Panc1 (cell line): ENCODE data around the gene FRMD4A. TPM values are rescaled to one million over a fixed set of nuclear protein-coding genes. Genes with fewer than 3 reads are reported as not detected.

Experiments used
- ATAC-seq: fragments of 200-7000 bp; cut with Tn5 transposase; 2 replicates; pipeline ENCODE4 v1.9.1; 2020; ENCODE audit warnings: mild to moderate bottlenecking, moderate library complexity
- BruUV-seq: library from RNA; stranded (reverse); fragments of 400-500 nt; replicated peaks from 2 replicates; lab custom pipeline; 2021; lab: Mats Ljungman, UMichigan
- CTCF ChIA-PET: fragments of 300-600 bp; sonication (Branson Sonifier 250); formaldehyde crosslinking; loops from one replicate; lab custom pipeline; 2022; ENCODE audit warnings: antibody characterized with exemption; lab: Charles Lee
- POLR2A ChIA-PET: fragments of 300-600 bp; sonication (Branson Sonifier 250); formaldehyde crosslinking; loops from one replicate; lab custom pipeline; 2022; ENCODE audit warnings: antibody characterized with exemption; lab: Charles Lee
- DNase-seq: peaks from one replicate; pipeline ENCODE4 v3.0.0-alpha.2; 2010; ENCODE audit warnings: low read depth, low spot score
- H3K27ac ChIP-seq: 2 replicates; pipeline ENCODE4 v1.5.1; 2011; ENCODE audit warnings: mild to moderate bottlenecking, low read length, inconsistent platforms
- H3K27me3 ChIP-seq: fragments of 200-500 bp; sonication (Bioruptor generic); 2 replicates; pipeline ENCODE4 v1.6.0; 2014; ENCODE audit warnings: low read length, inconsistent platforms; ENCODE audit not compliant: control insufficient read depth, insufficient read depth
- H3K36me3 ChIP-seq: fragments of 200-500 bp; sonication (Bioruptor generic); 2 replicates; pipeline ENCODE4 v1.5.1; 2014; ENCODE audit warnings: inconsistent platforms, mild to moderate bottlenecking, low read length, moderate library complexity; ENCODE audit not compliant: control insufficient read depth, insufficient read depth
- H3K4me1 ChIP-seq: 2 replicates; pipeline ENCODE4 v1.5.1; 2011; ENCODE audit warnings: inconsistent platforms, mild to moderate bottlenecking, low read length, moderate library complexity; ENCODE audit not compliant: control insufficient read depth, insufficient read depth
- H3K4me3 ChIP-seq, 2 experiments: 2 replicates each; pipeline ENCODE4 v1.5.1; 2011 to 2012; ENCODE audit warnings: low read depth in 2 of 2, low read length in 2 of 2, mild to moderate bottlenecking in 2 of 2, inconsistent platforms in 1 of 2, moderate library complexity in 1 of 2
- H3K9me3 ChIP-seq: fragments of 200-500 bp; sonication (Bioruptor generic); 2 replicates; pipeline ENCODE4 v1.5.1; 2014; ENCODE audit warnings: low read depth, mild to moderate bottlenecking, inconsistent platforms, low read length, moderate library complexity; ENCODE audit not compliant: control insufficient read depth, insufficient read depth
- POLR2AphosphoS5 ChIP-seq: IDR thresholded peaks from 2 replicates; pipeline ENCODE4 v1.6.1; 2012; ENCODE audit warnings: mild to moderate bottlenecking, low read depth, low read length, moderate library complexity
- SIN3A ChIP-seq: IDR thresholded peaks from 2 replicates; pipeline ENCODE4 v1.6.1; 2012; ENCODE audit warnings: low read depth, mild to moderate bottlenecking, low read length, moderate library complexity, borderline replicate concordance; ENCODE audit not compliant: insufficient read depth
- TCF7L2 ChIP-seq: IDR thresholded peaks from 2 replicates; pipeline ENCODE4 v1.6.1; 2011; ENCODE audit warnings: mild to moderate bottlenecking, low read depth, low read length, inconsistent platforms
- in situ Hi-C: cut with HindIII; loops from 2 replicates; pipeline ENCODE4 v1.10.0; 2016; ENCODE audit warnings: low sequenced_read_pairs, low pct_unique_long_range_greater_than_20kb
- intact Hi-C: fragments of 100-400 bp; cut with micrococcal nuclease; formaldehyde crosslinking; loops from one replicate; pipeline ENCODE4 v1.10.0; 2022; ENCODE audit not compliant: unreplicated experiment
- total RNA-seq: library from RNA; stranded (reverse); gene quantifications from one replicate; pipeline ENCODE4 v1.2.1, GENCODE V29; 2021; ENCODE audit not compliant: unreplicated experiment
- TF ChIP-seq, protein P1 (sequence below): fragments of 450-650 bp; IDR thresholded peaks from 2 replicates; pipeline ENCODE4 v1.5.1; 2017; ENCODE audit warnings: mild to moderate bottlenecking
- TF ChIP-seq, protein P2 (sequence below), 2 experiments: IDR thresholded peaks; 2 replicates each; pipeline ENCODE4 v1.6.1; 2011 to 2012; ENCODE audit warnings: low read depth in 2 of 2, control low read depth in 1 of 2, low read length in 1 of 2, mild to moderate bottlenecking in 1 of 2, moderate library complexity in 1 of 2; ENCODE audit not compliant: insufficient read depth in 1 of 2

The FRMD4A gene
- total RNA-seq, 1 experiment from 2014 or later, result 7.1 TPM

GRCh38 chr10:13848520-13849445, 481.9 kb downstream of the FRMD4A start:
- TF ChIP-seq, protein P1, sequence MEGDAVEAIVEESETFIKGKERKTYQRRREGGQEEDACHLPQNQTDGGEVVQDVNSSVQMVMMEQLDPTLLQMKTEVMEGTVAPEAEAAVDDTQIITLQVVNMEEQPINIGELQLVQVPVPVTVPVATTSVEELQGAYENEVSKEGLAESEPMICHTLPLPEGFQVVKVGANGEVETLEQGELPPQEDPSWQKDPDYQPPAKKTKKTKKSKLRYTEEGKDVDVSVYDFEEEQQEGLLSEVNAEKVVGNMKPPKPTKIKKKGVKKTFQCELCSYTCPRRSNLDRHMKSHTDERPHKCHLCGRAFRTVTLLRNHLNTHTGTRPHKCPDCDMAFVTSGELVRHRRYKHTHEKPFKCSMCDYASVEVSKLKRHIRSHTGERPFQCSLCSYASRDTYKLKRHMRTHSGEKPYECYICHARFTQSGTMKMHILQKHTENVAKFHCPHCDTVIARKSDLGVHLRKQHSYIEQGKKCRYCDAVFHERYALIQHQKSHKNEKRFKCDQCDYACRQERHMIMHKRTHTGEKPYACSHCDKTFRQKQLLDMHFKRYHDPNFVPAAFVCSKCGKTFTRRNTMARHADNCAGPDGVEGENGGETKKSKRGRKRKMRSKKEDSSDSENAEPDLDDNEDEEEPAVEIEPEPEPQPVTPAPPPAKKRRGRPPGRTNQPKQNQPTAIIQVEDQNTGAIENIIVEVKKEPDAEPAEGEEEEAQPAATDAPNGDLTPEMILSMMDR, result no peak
- TF ChIP-seq TCF7L2, result no peak
- no peaks in the 10 kb centered on the region for H3K9me3 ChIP-seq
- ATAC-seq (no peak), DNase-seq (no peak)
- no peaks in the 10 kb centered on the region for H3K36me3 ChIP-seq
- intact Hi-C loops, result no loop called here
- no peaks in the 10 kb centered on the region for H3K27me3 ChIP-seq
- ChIA-PET CTCF (interaction anchor here (0.9 kb wide), 1 partner anchor 306 kb away, joined by 3 read pairs; no protein-coding TSS in a partner anchor), POLR2A (no interaction called here)
- BruUV-seq, result no TSS peak
- no peak overlapping the region for H3K27ac ChIP-seq
- in situ Hi-C loops, result no loop called here
- H3K4me1 ChIP-seq, result no peaks in the 10 kb centered on the region
- no peak overlapping the region for H3K4me3 ChIP-seq

- no peaks in the 10 kb centered on the region for H3K27me3 ChIP-seq
- H3K27ac ChIP-seq, result no peak overlapping the region
- ATAC-seq (no peak), DNase-seq (no peak)
- no peak overlapping the region for H3K4me3 ChIP-seq
- ChIA-PET POLR2A (no interaction called here), CTCF (no interaction called here)
- TF ChIP-seq SIN3A (no peak), POLR2AphosphoS5 (no peak), TCF7L2 (no peak)
- TF ChIP-seq, protein P2, sequence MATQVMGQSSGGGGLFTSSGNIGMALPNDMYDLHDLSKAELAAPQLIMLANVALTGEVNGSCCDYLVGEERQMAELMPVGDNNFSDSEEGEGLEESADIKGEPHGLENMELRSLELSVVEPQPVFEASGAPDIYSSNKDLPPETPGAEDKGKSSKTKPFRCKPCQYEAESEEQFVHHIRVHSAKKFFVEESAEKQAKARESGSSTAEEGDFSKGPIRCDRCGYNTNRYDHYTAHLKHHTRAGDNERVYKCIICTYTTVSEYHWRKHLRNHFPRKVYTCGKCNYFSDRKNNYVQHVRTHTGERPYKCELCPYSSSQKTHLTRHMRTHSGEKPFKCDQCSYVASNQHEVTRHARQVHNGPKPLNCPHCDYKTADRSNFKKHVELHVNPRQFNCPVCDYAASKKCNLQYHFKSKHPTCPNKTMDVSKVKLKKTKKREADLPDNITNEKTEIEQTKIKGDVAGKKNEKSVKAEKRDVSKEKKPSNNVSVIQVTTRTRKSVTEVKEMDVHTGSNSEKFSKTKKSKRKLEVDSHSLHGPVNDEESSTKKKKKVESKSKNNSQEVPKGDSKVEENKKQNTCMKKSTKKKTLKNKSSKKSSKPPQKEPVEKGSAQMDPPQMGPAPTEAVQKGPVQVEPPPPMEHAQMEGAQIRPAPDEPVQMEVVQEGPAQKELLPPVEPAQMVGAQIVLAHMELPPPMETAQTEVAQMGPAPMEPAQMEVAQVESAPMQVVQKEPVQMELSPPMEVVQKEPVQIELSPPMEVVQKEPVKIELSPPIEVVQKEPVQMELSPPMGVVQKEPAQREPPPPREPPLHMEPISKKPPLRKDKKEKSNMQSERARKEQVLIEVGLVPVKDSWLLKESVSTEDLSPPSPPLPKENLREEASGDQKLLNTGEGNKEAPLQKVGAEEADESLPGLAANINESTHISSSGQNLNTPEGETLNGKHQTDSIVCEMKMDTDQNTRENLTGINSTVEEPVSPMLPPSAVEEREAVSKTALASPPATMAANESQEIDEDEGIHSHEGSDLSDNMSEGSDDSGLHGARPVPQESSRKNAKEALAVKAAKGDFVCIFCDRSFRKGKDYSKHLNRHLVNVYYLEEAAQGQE (IDR thresholded peaks at IDR 0.05; ENCODE audit: insufficient read depth in 1 of 2, low read depth in 2 of 2, low read length in 1 of 2), result no peak
- TF ChIP-seq, protein P1, result no peak
- no peaks in the 10 kb centered on the region for H3K4me1 ChIP-seq
- H3K36me3 ChIP-seq, result no peaks in the 10 kb centered on the region
- in situ Hi-C loops (no loop called here), intact Hi-C loops (no loop called here)
- no peaks in the 10 kb centered on the region for H3K9me3 ChIP-seq
- BruUV-seq, result no TSS peak
Observed at GRCh38 chr10:13847201-13847631, 483.5 kb downstream of the FRMD4A start.
